HUDEP-2 (cell line): ENCODE measurements around the gene CNTD1.
"Not testable (repeated sequence)": the region's sequence is repeated elsewhere in the genome, so short reads cannot be mapped to it uniquely, and the experiment has no call there.

Experiments used
- DNase-seq, 76 experiments: peaks; one replicate each; lab custom pipeline; 2025; ENCODE audit not compliant: unreplicated experiment in 76 of 76; lab: John Stamatoyannopoulos, UW

Gene CNTD1

GRCh38 chr17:42844761-42845555 is 46.3 kb downstream of the CNTD1 start:
- no peak for DNase-seq

- no peak for DNase-seq
Observed at GRCh38 chr17:42845556-42845917, 46.9 kb downstream of the CNTD1 start.

- no peak for DNase-seq
Observed at GRCh38 chr17:42845918-42846593, 47.4 kb downstream of the CNTD1 start.

GRCh38 chr17:42846594-42847280 is 48.1 kb downstream of the CNTD1 start:
- DNase-seq, result no peak

- no peak for DNase-seq
Observed at GRCh38 chr17:42848093-42848492, 49.4 kb downstream of the CNTD1 start.

DNA sequence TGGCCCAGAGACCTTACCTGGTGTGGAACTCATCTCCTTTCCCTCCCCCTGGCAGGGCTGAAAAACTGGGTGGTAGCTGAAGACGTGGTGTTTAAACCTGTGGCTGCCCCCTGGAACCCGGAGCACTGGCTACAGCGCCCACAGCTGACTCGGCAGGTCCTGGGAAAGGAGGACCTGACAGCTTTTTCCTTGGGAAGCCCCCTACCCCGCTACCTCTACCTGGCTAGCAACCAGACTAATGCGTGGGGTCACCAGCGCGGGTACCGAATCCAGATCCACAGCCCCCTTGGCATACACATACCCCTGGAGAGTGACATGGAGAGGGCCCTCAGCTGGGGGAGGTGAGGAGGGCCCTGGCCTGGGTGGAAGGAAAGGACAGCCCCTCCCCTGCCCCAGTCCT is 50.4 kb downstream of the CNTD1 start:
- no peak for DNase-seq

GRCh38 chr17:42849451-42850181 is 51.0 kb downstream of the CNTD1 start:
- DNase-seq, result no peak

DNA sequence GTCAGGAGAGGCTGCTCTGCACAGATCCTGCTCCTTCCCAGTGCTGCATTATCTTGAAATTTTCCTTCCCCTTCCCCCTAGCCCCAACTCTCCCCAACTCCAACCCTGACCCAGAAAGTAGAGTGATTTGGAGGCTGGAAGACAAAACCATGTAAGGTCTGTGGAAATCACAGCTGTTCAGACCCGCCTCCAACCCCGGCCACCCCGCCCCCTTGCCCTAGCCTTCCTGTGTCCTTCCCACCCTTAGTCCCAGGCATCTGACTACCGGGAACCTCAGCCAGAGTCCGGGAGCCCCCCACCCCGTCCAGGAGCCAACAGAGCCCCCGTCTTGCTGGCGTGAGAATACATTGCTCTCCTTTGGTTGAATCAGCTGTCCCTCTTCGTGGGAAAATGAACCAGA is 52.3 kb downstream of the CNTD1 start, which contains the start of gene AOC3:
TSS of gene AOC3 (plus strand) at position 246 of the 400 bp plus-strand sequence. CDS start at position 391, 145 bp downstream.
- no peak for DNase-seq

DNA sequence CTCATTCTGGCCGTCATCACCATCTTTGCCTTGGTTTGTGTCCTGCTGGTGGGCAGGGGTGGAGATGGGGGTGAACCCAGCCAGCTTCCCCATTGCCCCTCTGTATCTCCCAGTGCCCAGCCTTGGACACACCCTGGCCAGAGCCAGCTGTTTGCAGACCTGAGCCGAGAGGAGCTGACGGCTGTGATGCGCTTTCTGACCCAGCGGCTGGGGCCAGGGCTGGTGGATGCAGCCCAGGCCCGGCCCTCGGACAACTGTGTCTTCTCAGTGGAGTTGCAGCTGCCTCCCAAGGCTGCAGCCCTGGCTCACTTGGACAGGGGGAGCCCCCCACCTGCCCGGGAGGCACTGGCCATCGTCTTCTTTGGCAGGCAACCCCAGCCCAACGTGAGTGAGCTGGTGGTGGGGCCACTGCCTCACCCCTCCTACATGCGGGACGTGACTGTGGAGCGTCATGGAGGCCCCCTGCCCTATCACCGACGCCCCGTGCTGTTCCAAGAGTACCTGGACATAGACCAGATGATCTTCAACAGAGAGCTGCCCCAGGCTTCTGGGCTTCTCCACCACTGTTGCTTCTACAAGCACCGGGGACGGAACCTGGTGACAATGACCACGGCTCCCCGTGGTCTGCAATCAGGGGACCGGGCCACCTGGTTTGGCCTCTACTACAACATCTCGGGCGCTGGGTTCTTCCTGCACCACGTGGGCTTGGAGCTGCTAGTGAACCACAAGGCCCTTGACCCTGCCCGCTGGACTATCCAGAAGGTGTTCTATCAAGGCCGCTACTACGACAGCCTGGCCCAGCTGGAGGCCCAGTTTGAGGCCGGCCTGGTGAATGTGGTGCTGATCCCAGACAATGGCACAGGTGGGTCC is 52.9 kb downstream of the CNTD1 start:
- DNase-seq, result not testable (repeated sequence)

DNA sequence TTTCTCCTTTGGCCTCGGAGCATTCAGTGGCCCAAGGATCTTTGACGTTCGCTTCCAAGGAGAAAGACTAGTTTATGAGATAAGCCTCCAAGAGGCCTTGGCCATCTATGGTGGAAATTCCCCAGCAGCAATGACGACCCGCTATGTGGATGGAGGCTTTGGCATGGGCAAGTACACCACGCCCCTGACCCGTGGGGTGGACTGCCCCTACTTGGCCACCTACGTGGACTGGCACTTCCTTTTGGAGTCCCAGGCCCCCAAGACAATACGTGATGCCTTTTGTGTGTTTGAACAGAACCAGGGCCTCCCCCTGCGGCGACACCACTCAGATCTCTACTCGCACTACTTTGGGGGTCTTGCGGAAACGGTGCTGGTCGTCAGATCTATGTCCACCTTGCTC is 53.7 kb downstream of the CNTD1 start:
- DNase-seq, result no peak

DNA sequence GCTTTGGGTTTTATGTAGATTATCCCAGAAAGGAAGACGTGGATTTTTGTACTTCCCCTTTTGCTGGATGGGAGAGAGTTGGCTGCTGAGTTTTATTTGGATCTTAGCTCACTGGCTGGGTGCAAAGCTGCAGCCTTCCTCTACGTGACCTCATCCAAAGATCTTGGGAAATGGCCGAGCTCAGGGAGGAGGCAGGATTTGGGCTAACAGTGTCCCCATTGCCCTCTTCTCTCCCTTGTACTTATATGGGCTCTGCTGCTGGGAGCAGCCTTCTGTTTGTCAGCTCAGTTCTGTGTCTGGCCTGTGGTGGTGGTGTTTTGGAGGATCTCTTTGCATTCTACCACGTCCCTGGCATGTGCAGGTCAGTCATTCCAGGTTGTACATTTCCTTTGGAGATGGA is 54.3 kb downstream of the CNTD1 start:
- DNase-seq, result no peak

GRCh38 chr17:42853597-42853967 is 54.9 kb downstream of the CNTD1 start:
- DNase-seq, result no peak

DNA sequence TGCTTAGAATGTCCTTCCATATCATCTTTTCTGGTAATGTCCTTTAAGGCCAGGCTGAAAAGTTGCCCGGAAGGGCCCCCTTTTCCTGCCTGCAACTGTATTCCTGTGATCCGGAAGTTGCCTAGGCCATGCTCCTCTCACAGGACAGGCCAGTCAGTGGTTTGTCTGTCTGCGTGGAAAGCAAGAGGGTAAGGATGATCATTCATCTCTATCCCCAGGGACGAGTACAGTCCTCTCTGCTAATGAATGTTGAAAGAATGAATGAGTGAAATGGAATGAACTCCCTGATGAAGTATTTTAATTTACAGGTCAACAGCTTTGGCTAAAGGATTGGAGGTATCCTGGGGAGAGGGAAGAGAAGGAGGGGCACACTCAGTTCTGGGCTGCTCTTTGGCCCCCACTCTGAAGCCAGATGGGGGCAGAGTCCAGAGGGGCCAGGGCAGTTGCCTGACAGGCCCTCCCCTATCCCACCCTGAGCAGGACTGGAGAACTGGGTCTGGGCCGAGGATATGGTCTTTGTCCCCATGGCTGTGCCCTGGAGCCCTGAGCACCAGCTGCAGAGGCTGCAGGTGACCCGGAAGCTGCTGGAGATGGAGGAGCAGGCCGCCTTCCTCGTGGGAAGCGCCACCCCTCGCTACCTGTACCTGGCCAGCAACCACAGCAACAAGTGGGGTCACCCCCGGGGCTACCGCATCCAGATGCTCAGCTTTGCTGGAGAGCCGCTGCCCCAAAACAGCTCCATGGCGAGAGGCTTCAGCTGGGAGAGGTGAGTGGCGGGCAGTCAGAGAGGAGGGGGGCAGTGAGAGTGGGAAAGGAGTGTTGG is 55.5 kb downstream of the CNTD1 start:
- DNase-seq, result no peak

DNA sequence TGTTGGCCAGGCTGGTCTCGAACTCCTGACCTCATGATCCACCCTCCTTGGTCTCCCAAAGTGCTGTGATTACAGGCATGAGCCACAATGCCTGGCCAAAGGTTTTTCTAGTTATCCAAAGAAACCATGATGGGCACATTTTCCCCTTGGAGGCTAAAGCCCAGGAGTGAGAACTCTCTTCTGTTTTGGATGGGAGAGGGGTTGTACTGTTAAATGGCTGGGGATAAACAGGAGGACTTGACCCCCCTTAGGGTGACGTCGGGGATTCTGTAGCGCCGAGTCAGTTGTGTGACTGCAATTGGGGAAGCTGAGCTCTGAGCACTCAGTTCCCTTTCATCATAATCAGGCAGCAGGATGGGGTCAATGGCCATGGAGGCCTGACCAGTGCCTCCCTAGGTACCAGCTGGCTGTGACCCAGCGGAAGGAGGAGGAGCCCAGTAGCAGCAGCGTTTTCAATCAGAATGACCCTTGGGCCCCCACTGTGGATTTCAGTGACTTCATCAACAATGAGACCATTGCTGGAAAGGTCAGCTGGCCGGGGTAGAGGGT is 56.5 kb downstream of the CNTD1 start:
- no peak for DNase-seq

- not testable (repeated sequence) for DNase-seq
Observed at GRCh38 chr17:42856093-42856492, 57.4 kb downstream of the CNTD1 start.

- not testable (repeated sequence) for DNase-seq
Observed at GRCh38 chr17:42856516-42856915, 57.9 kb downstream of the CNTD1 start.

DNA sequence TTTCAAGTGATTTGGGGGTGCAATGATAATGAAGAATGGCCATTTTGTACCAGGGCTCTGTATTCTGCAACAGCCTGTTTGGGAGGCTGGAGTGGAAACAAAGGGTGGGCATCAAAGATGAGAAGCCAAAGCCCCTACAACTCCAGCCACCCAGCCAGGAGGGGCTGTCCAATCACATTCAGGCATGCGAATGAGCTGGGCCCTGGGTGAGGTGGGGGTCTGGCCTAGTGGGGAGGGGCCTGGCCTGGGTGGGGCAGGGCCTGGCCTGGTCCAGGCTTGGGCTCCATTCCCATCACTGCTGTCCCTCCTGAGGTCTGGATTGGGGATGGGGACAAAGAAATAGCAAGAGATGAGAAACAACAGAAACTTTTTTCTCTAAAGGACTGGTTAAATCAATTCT is 58.7 kb downstream of the CNTD1 start:
- DNase-seq, result no peak
